T-helper 2 cell treated with Interferon-gamma antibody and Interleukin-4, amounts not matched to agents 100 ng/mL and 5 ng/mL, for 36 hours (primary cell): ENCODE results near the gene CNIH3. TPM values are rescaled to one million over a fixed set of nuclear protein-coding genes. Genes with fewer than 3 reads are reported as not detected.

ENCODE experiments used
- total RNA-seq: library from RNA; stranded (reverse); gene quantifications from 2 replicates; pipeline ENCODE4 v1.2.3, GENCODE V29; 2022

The CNIH3 gene
- total RNA-seq, 1 donor from 2014 or later = 1.2 TPM

Other genes with a start within 250 kb of the CNIH3 start
- gene WDR26, start 181.5 kb upstream of the CNIH3 start, total RNA-seq = 68.9 and 69.3 TPM in 2 replicates